ENCODE results near the gene CRYAA.
"Not testable (repeated sequence)": the region's sequence is repeated elsewhere in the genome, so short reads cannot be mapped to it uniquely, and the experiment has no call there.

GRCh38 chr21:43130094-43130493, 38.7 kb upstream of the CRYAA start:
- TF ChIP-seq, protein P1, sequence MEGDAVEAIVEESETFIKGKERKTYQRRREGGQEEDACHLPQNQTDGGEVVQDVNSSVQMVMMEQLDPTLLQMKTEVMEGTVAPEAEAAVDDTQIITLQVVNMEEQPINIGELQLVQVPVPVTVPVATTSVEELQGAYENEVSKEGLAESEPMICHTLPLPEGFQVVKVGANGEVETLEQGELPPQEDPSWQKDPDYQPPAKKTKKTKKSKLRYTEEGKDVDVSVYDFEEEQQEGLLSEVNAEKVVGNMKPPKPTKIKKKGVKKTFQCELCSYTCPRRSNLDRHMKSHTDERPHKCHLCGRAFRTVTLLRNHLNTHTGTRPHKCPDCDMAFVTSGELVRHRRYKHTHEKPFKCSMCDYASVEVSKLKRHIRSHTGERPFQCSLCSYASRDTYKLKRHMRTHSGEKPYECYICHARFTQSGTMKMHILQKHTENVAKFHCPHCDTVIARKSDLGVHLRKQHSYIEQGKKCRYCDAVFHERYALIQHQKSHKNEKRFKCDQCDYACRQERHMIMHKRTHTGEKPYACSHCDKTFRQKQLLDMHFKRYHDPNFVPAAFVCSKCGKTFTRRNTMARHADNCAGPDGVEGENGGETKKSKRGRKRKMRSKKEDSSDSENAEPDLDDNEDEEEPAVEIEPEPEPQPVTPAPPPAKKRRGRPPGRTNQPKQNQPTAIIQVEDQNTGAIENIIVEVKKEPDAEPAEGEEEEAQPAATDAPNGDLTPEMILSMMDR (IDR thresholded peaks at IDR 0.05): not testable (repeated sequence)
- not testable (repeated sequence) for TF ChIP-seq POLR2AphosphoS5, POLR2A, EP300 (IDR thresholded peaks at IDR 0.05)

Data from suprapubic skin (tissue), 4 donors.